MM.1S (cell line): ENCODE measurements around the gene CYP2E1.

Experiments
- DNase-seq: peaks from one replicate; pipeline ENCODE4 v3.0.0-alpha.2; 2015
- H2AFZ ChIP-seq: fragments of 300-600 bp; sonication (generic); 2 replicates; pipeline ENCODE4 v1.6.0; 2016; ENCODE audit warnings: antibody characterized with exemption, low read length
- H3F3A ChIP-seq: fragments of 300-600 bp; sonication (generic); 2 replicates; pipeline ENCODE4 v1.6.1; 2016; ENCODE audit warnings: mild to moderate bottlenecking, antibody characterized with exemption, low read length, moderate library complexity, mixed read lengths; ENCODE audit not compliant: insufficient read depth
- H3K27ac ChIP-seq: fragments of 300-600 bp; sonication (generic); 2 replicates; pipeline ENCODE4 v1.5.1; 2016; ENCODE audit warnings: mild to moderate bottlenecking, low read length
- H3K27me3 ChIP-seq: fragments of 300-600 bp; sonication (generic); replicated peaks from 2 replicates; pipeline ENCODE4 v1.6.0; 2016; ENCODE audit warnings: low read length; ENCODE audit not compliant: insufficient read depth
- H3K36me3 ChIP-seq: fragments of 300-600 bp; sonication (generic); replicated peaks from 2 replicates; pipeline ENCODE4 v1.6.1; 2016; ENCODE audit warnings: mild to moderate bottlenecking, low read length, mixed read lengths; ENCODE audit not compliant: insufficient read depth
- H3K4me1 ChIP-seq: fragments of 300-600 bp; sonication (generic); 2 replicates; pipeline ENCODE4 v1.6.1; 2016; ENCODE audit warnings: low read length, mixed read lengths
- H3K4me2 ChIP-seq: fragments of 300-600 bp; sonication (generic); 2 replicates; pipeline ENCODE4 v1.6.0; 2016; ENCODE audit warnings: low read depth, low read length
- H3K4me3 ChIP-seq: fragments of 300-600 bp; sonication (generic); 2 replicates; pipeline ENCODE4 v1.5.1; 2016; ENCODE audit warnings: low read length, mixed read lengths
- H3K79me2 ChIP-seq: fragments of 300-600 bp; sonication (generic); 2 replicates; pipeline ENCODE4 v1.6.1; 2016; ENCODE audit warnings: mixed run types, low read length, mixed read lengths
- H3K9ac ChIP-seq: fragments of 300-600 bp; sonication (generic); 2 replicates; pipeline ENCODE4 v1.6.1; 2016; ENCODE audit warnings: low read length, mixed read lengths
- H3K9me2 ChIP-seq: fragments of 300-600 bp; sonication (generic); replicated peaks from 2 replicates; pipeline ENCODE4 v1.6.1; 2016; ENCODE audit warnings: mild to moderate bottlenecking, low read length, mixed read lengths; ENCODE audit not compliant: insufficient read depth
- H3K9me3 ChIP-seq: fragments of 300-600 bp; sonication (generic); replicated peaks from 2 replicates; pipeline ENCODE4 v1.6.1; 2016; ENCODE audit warnings: mild to moderate bottlenecking, low read length, mixed read lengths; ENCODE audit not compliant: insufficient read depth
- H4K20me1 ChIP-seq: fragments of 300-600 bp; sonication (generic); 2 replicates; pipeline ENCODE4 v1.6.1; 2016; ENCODE audit warnings: mild to moderate bottlenecking, low read length, moderate library complexity, mixed read lengths; ENCODE audit not compliant: insufficient read depth
- EZH2 ChIP-seq: fragments of 300-600 bp; sonication (generic); optimal IDR thresholded peaks from 2 replicates; pipeline ENCODE3; 2017; ENCODE audit warnings: low read depth, mild to moderate bottlenecking, antibody characterized with exemption, low read length, mixed read lengths
- EZH2phosphoT487 ChIP-seq: fragments of 300-600 bp; sonication (generic); IDR thresholded peaks from 2 replicates; pipeline ENCODE4 v1.6.1; 2018; ENCODE audit warnings: antibody characterized with exemption, low read length
- TF ChIP-seq, protein P1 (sequence below): fragments of 300-600 bp; sonication (generic); IDR thresholded peaks from 2 replicates; pipeline ENCODE4 v1.5.1; 2016; ENCODE audit warnings: antibody characterized with exemption, low read length, mixed read lengths

The CYP2E1 gene

DNA sequence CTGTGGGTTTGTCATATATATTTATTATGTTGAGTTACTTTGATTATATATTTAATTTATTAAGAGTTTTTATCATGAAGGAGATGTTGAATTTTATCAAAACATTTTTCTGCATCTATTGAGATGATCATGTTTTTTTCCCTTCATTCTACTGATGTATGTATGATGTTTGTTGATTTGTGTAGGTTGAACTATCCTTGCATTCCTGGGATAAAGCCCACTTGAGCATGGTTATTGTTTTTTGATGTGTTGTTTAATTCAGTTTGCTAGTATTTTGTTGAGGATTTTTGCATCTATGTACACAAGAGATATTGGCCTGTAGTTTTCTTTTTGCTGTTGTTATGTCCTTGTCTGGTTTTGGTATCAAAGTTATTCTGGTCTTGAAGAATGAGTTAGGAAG lies 42.3 kb upstream of the CYP2E1 start:
- H3K36me3 ChIP-seq = no peaks in the 10 kb centered on the region
- H3K4me3 ChIP-seq = no peak overlapping the region
- H3K9me2 ChIP-seq = no peaks in the 10 kb centered on the region
- H3K9me3 ChIP-seq = peaks cover 2% of the 10 kb centered on the region; the same call in 1 of the 2 replicates
- peaks cover 26% of the 10 kb centered on the region for H3K27me3 ChIP-seq
- H4K20me1 ChIP-seq = no peaks in the 10 kb centered on the region
- H3K27ac ChIP-seq = no peak overlapping the region
- TF ChIP-seq, protein P1, sequence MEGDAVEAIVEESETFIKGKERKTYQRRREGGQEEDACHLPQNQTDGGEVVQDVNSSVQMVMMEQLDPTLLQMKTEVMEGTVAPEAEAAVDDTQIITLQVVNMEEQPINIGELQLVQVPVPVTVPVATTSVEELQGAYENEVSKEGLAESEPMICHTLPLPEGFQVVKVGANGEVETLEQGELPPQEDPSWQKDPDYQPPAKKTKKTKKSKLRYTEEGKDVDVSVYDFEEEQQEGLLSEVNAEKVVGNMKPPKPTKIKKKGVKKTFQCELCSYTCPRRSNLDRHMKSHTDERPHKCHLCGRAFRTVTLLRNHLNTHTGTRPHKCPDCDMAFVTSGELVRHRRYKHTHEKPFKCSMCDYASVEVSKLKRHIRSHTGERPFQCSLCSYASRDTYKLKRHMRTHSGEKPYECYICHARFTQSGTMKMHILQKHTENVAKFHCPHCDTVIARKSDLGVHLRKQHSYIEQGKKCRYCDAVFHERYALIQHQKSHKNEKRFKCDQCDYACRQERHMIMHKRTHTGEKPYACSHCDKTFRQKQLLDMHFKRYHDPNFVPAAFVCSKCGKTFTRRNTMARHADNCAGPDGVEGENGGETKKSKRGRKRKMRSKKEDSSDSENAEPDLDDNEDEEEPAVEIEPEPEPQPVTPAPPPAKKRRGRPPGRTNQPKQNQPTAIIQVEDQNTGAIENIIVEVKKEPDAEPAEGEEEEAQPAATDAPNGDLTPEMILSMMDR = no peak
- TF ChIP-seq EZH2phosphoT487 (no peak), EZH2 (no peak)
- H3K4me1 ChIP-seq = peaks cover 7% of the 10 kb centered on the region
- H3K9ac ChIP-seq = no peak overlapping the region
- H3F3A ChIP-seq = no peaks in the 10 kb centered on the region
- DNase-seq = no peak
- no peak overlapping the region for H3K4me2 ChIP-seq
- H2AFZ ChIP-seq = no peak overlapping the region
- no peaks in the 10 kb centered on the region for H3K79me2 ChIP-seq

DNA sequence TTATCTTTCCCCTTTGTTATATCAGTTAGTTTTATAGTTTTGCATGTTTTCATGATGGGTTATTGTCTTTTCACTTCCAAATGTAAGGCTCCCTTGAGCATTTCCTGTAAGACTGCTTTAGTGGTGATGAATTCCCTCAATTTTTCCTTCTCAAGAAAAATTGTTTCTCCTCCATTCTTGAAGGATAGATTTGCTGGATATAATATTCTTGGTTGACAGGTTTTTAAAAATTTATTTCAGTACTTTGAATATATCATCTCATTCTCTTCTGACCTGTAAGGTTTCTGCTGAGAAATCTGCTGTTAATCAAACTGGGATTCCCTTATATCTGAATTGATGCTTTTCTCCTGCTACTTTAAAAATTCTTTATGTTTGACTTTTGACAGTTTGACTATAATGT lies 40.1 kb upstream of the CYP2E1 start:
- no peak overlapping the region for H3K4me2 ChIP-seq
- H3K27me3 ChIP-seq = peaks cover 29% of the 10 kb centered on the region
- no peak overlapping the region for H3K27ac ChIP-seq
- DNase-seq = no peak
- no peak overlapping the region for H3K9ac ChIP-seq
- no peaks in the 10 kb centered on the region for H3K9me2 ChIP-seq
- H3K36me3 ChIP-seq = no peaks in the 10 kb centered on the region
- no peak overlapping the region for H3K4me3 ChIP-seq
- H4K20me1 ChIP-seq = no peaks in the 10 kb centered on the region
- no peaks in the 10 kb centered on the region for H3K79me2 ChIP-seq
- H3K4me1 ChIP-seq = peaks cover 10% of the 10 kb centered on the region
- H3F3A ChIP-seq = no peaks in the 10 kb centered on the region
- H3K9me3 ChIP-seq = peaks cover 2% of the 10 kb centered on the region; the same call in 1 of the 2 replicates
- TF ChIP-seq EZH2 (no peak), EZH2phosphoT487 (no peak)
- TF ChIP-seq, protein P1 = no peak
- H2AFZ ChIP-seq = no peak overlapping the region

DNA sequence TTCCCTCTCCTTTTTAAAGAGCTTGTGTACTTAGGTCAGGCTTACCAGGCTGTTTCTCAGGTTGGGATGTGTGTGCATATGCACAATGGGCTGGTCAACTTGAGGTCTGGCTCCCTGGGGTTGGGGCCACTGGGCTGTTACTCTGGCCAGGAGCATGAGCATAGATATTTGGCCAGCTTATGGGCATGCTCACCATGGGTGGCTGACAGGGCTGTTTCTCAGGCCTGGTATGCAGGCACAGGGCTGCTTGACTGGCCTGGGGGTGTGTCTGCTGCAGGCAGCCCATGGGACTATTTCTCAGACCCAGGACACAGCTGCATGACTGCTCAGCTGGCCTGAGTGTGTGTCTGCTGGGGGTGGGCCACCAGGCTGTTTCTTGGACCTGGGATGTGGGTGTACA lies 38.8 kb upstream of the CYP2E1 start:
- Histone ChIP-seq H3K4me2 (no peak overlapping the region), H3K36me3 (no peaks in the 10 kb centered on the region), H3K9ac (no peak overlapping the region), H3K27ac (no peak overlapping the region), H3K9me2 (no peaks in the 10 kb centered on the region), H3F3A (no peaks in the 10 kb centered on the region), H4K20me1 (no peaks in the 10 kb centered on the region), H3K4me1 (peaks cover 10% of the 10 kb centered on the region), H3K79me2 (no peaks in the 10 kb centered on the region), H3K27me3 (peaks cover 26% of the 10 kb centered on the region), H3K4me3 (no peak overlapping the region), H3K9me3 (peaks cover 2% of the 10 kb centered on the region; the same call in 1 of the 2 replicates), H2AFZ (no peak overlapping the region)
- TF ChIP-seq EZH2phosphoT487 (no peak), EZH2 (no peak)
- TF ChIP-seq, protein P1 = no peak
- DNase-seq = no peak
